ENCODE measurements around the gene ABCF3. TPM values are rescaled to one million over a fixed set of nuclear protein-coding genes. Genes with fewer than 3 reads are reported as not detected.

Gene ABCF3
- total and polyA plus RNA-seq, 2 of the 13 experiments (the other 11 are each of a cell fraction or from before 2014, with no cell fraction given), result 38.8 to 46.5 TPM

GRCh38 chr3:184241447-184242296 lies 55.7 kb downstream of the ABCF3 start (continued):
- TF ChIP-seq ZNF577 (CRISPR knock-in tag; IDR thresholded peaks at IDR 0.05; ENCODE audit: borderline replicate concordance, low read depth) (0 out of 2 replicates have a peak, but pooled peaks have one; percentile 64), ZBTB3 (CRISPR knock-in tag; IDR thresholded peaks at IDR 0.05; ENCODE audit: borderline replicate concordance, low read depth) (peak; percentile 72; the same call in 1 of the 2 replicates), ZNF644 (CRISPR knock-in tag; IDR thresholded peaks at IDR 0.05; ENCODE audit: low read depth) (no peak), ZBTB44 (CRISPR knock-in tag; IDR thresholded peaks at IDR 0.05) (no peak), KMT2A (CRISPR knock-in tag; IDR thresholded peaks at IDR 0.05) (peak; percentile 79; the same call in 1 of the 2 replicates), KAT8 (CRISPR knock-in tag; IDR thresholded peaks at IDR 0.05) (peak; percentile 87), KAT7 (CRISPR knock-in tag; IDR thresholded peaks at IDR 0.05; ENCODE audit: borderline replicate concordance) (peak; percentile 86; the same call in 1 of the 2 replicates), FOSL1 (CRISPR knock-in tag; IDR thresholded peaks at IDR 0.05; ENCODE audit: borderline replicate concordance) (peak; percentile 20; the same call in 1 of the 2 replicates), LCORL (IDR thresholded peaks at IDR 0.05) (peak; percentile 52; the same call in 1 of the 2 replicates), LCORL (CRISPR knock-in tag; IDR thresholded peaks at IDR 0.05) (peak; percentile 98), RBM39 (IDR thresholded peaks at IDR 0.05; ENCODE audit: low read depth, low read length, poor library complexity, severe bottlenecking) (peak; percentile 94), SNRNP70 (IDR thresholded peaks at IDR 0.05; ENCODE audit: low read depth, low read length) (no peak), ZNF777 (CRISPR knock-in tag; IDR thresholded peaks at IDR 0.05) (peak; percentile 89), ZNF678 (CRISPR knock-in tag; IDR thresholded peaks at IDR 0.05) (peak; percentile 87; the same call in 1 of the 2 replicates), ARHGAP35 (CRISPR knock-in tag; IDR thresholded peaks at IDR 0.05; ENCODE audit: borderline replicate concordance) (no peak; the same call in 1 of the 2 replicates), ZNF430 (CRISPR knock-in tag; IDR thresholded peaks at IDR 0.05) (peak; percentile 92), ISX (CRISPR knock-in tag; conservative IDR thresholded peaks at IDR 0.05) (0 out of 2 replicates have a peak, but pooled peaks have one; percentile 36), ZNF441 (CRISPR knock-in tag; IDR thresholded peaks at IDR 0.05; ENCODE audit: borderline replicate concordance) (peak; percentile 70; the same call in 1 of the 2 replicates), ZNF83 (CRISPR knock-in tag; IDR thresholded peaks at IDR 0.05; ENCODE audit: borderline replicate concordance) (no peak; the same call in 1 of the 2 replicates), FOXJ3 (CRISPR knock-in tag; IDR thresholded peaks at IDR 0.05; ENCODE audit: borderline replicate concordance) (peak; percentile 81; the same call in 1 of the 2 replicates), ZNF75D (CRISPR knock-in tag; IDR thresholded peaks at IDR 0.05; ENCODE audit: borderline replicate concordance) (no peak), FOXM1 (CRISPR knock-in tag; IDR thresholded peaks at IDR 0.05) (peak; percentile 27; the same call in 1 of the 2 replicates), ZSCAN22 (CRISPR knock-in tag; IDR thresholded peaks at IDR 0.05) (0 out of 2 replicates have a peak, but pooled peaks have one; percentile 41), MED1 (CRISPR knock-in tag; IDR thresholded peaks at IDR 0.05) (peak; percentile 94), JUNB (CRISPR knock-in tag; IDR thresholded peaks at IDR 0.05; ENCODE audit: borderline replicate concordance) (peak; percentile 2; the same call in 1 of the 2 replicates), PITX1 (CRISPR knock-in tag; IDR thresholded peaks at IDR 0.05) (peak; percentile 48; the same call in 1 of the 2 replicates)
- TF ChIP-seq, protein P1, sequence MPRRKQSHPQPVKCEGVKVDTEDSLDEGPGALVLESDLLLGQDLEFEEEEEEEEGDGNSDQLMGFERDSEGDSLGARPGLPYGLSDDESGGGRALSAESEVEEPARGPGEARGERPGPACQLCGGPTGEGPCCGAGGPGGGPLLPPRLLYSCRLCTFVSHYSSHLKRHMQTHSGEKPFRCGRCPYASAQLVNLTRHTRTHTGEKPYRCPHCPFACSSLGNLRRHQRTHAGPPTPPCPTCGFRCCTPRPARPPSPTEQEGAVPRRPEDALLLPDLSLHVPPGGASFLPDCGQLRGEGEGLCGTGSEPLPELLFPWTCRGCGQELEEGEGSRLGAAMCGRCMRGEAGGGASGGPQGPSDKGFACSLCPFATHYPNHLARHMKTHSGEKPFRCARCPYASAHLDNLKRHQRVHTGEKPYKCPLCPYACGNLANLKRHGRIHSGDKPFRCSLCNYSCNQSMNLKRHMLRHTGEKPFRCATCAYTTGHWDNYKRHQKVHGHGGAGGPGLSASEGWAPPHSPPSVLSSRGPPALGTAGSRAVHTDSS (CRISPR knock-in tag; conservative IDR thresholded peaks at IDR 0.05), result 0 out of 2 replicates have a peak, but pooled peaks have one; percentile 65

Data from HepG2 (cell line).